Stimulated activated CD8-positive, alpha-beta memory T cell treated with anti-CD3 and anti-CD28 coated beads, Interleukin-12 subunit alpha, Interleukin-12 subunit beta, amount 100 ng/mL, for 4 hours (primary cell): Measurements from ENCODE around the gene TEX22.
A peak's percentile ranks its signal among the peaks of the same experiment; 100 is the strongest.

Experiments used
- DNase-seq: peaks from one replicate; pipeline ENCODE4 v3.0.0-alpha.2; 2020; ENCODE audit warnings: low read depth

Gene TEX22

GRCh38 chr14:105366386-105367074, 31.8 kb upstream of the TEX22 start:
- DNase-seq, result no peak

GRCh38 chr14:105367116-105368031, 31.0 kb upstream of the TEX22 start:
- DNase-seq, result no peak

- DNase-seq, result no peak
Observed at GRCh38 chr14:105368032-105368417, 30.3 kb upstream of the TEX22 start.

- DNase-seq, result no peak
Observed at GRCh38 chr14:105368426-105368825, 29.9 kb upstream of the TEX22 start.

GRCh38 chr14:105368910-105369652, 29.3 kb upstream of the TEX22 start:
- no peak for DNase-seq

GRCh38 chr14:105369653-105370040, 28.7 kb upstream of the TEX22 start:
- no peak for DNase-seq

GRCh38 chr14:105374389-105374788, 23.9 kb upstream of the TEX22 start:
- DNase-seq, result no peak

GRCh38 chr14:105375635-105376057, 22.7 kb upstream of the TEX22 start:
- DNase-seq, result peak; percentile 22

GRCh38 chr14:105376521-105377440, 21.6 kb upstream of the TEX22 start:
- no peak for DNase-seq

GRCh38 chr14:105377555-105378182, 20.7 kb upstream of the TEX22 start:
- no peak for DNase-seq

- DNase-seq, result no peak
Observed at GRCh38 chr14:105378199-105378598, 20.1 kb upstream of the TEX22 start.

- DNase-seq, result no peak
Observed at GRCh38 chr14:105378873-105379685, 19.3 kb upstream of the TEX22 start.

- DNase-seq, result no peak
Observed at GRCh38 chr14:105379946-105380345, 18.4 kb upstream of the TEX22 start.

GRCh38 chr14:105380756-105381155, 17.6 kb upstream of the TEX22 start:
- no peak for DNase-seq

- DNase-seq, result no peak
Observed at GRCh38 chr14:105381446-105382342, 16.6 kb upstream of the TEX22 start.

- DNase-seq, result no peak
Observed at GRCh38 chr14:105382343-105383082, 15.8 kb upstream of the TEX22 start.

GRCh38 chr14:105383083-105383730, 15.1 kb upstream of the TEX22 start:
- no peak for DNase-seq

- DNase-seq, result no peak
Observed at GRCh38 chr14:105384041-105384557, 14.2 kb upstream of the TEX22 start.
